ENCODE data around the gene ZBTB7C.

The ZBTB7C gene

GRCh38 chr18:48108136-48108535, 301.0 kb downstream of the ZBTB7C start:
- TF ChIP-seq CTCF (conservative IDR thresholded peaks at IDR 0.05; ENCODE audit: low read length) = no peak
- DNase-seq (ENCODE audit: low read depth) = no peak
- no peak overlapping the region for H3K4me3 ChIP-seq (ENCODE audit: low read length)

- peak; percentile 8 for DNase-seq (ENCODE audit: low read depth)
- H3K4me3 ChIP-seq (ENCODE audit: low read length) = no peak overlapping the region
- no peak for TF ChIP-seq CTCF (conservative IDR thresholded peaks at IDR 0.05; ENCODE audit: low read length)
Measured at GRCh38 chr18:48106976-48107781, 302.0 kb downstream of the ZBTB7C start.

GRCh38 chr18:48106498-48106897, 302.7 kb downstream of the ZBTB7C start:
- no peak for DNase-seq (ENCODE audit: low read depth)
- TF ChIP-seq CTCF (conservative IDR thresholded peaks at IDR 0.05; ENCODE audit: low read length) = no peak
- H3K4me3 ChIP-seq (ENCODE audit: low read length) = no peak overlapping the region

- TF ChIP-seq CTCF (conservative IDR thresholded peaks at IDR 0.05; ENCODE audit: low read length) = no peak
- no peak for DNase-seq (ENCODE audit: low read depth)
- H3K4me3 ChIP-seq (ENCODE audit: low read length) = no peak overlapping the region
Measured at GRCh38 chr18:48105317-48105716, 303.9 kb downstream of the ZBTB7C start.

- TF ChIP-seq CTCF (conservative IDR thresholded peaks at IDR 0.05; ENCODE audit: low read length) = no peak
Measured at GRCh38 chr18:48104705-48105104, 304.5 kb downstream of the ZBTB7C start.

GRCh38 chr18:48100651-48101165, 308.5 kb downstream of the ZBTB7C start:
- H3K4me3 ChIP-seq (ENCODE audit: low read length) = no peak overlapping the region
- TF ChIP-seq CTCF (conservative IDR thresholded peaks at IDR 0.05; ENCODE audit: low read length) = no peak
- no peak for DNase-seq (ENCODE audit: low read depth)

More at GRCh38 chr18:48104705-48105104, 304.5 kb downstream of the ZBTB7C start:
- H3K4me3 ChIP-seq (ENCODE audit: low read length) = no peak overlapping the region
- no peak for DNase-seq (ENCODE audit: low read depth)

- TF ChIP-seq CTCF (conservative IDR thresholded peaks at IDR 0.05; ENCODE audit: low read length) = no peak
- no peak for DNase-seq (ENCODE audit: low read depth)
- no peak overlapping the region for H3K4me3 ChIP-seq (ENCODE audit: low read length)
Measured at GRCh38 chr18:48100165-48100575, 309.0 kb downstream of the ZBTB7C start.

All from AG10803 (cell line).